Measurements from ENCODE around the gene USP10.

Gene USP10

DNA sequence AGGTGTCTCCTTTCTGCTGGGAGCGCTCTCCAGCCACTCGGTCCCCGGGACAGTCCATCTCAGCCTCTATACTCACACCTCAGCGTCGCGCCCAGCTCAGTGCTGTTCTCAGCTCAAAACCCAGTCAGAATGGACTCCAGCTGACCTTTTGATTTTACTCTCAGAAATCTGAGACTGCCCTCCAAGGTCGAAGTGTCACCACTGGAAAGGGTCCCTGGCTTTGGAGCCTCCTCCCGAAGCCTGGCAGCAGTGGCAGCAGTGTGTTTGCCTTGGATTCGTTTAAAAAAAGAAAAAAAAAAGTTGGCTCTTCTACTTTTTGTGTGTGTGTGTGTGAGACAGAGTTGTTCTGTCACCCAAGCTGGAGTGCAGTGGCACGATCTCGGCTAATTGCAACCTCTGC lies 41.1 kb upstream of the USP10 start:
- no peak overlapping the region for H2BK120ac ChIP-seq (ENCODE audit: insufficient read depth, low read length, poor library complexity)
- H3K36me3 ChIP-seq (ENCODE audit: control insufficient read depth in 1 of 2, insufficient read depth in 2 of 2, low read length in 2 of 2), result peaks cover 55 to 65% of the 10 kb centered on the region in 2 experiments
- WGBS (ENCODE audit: extremely low coverage, insufficient coverage, insufficient read length), result no CpG with 5 or more reads among the region's 11 CpGs
- H4K91ac ChIP-seq (ENCODE audit: low read depth, low read length), result no peak overlapping the region
- H2BK5ac ChIP-seq (ENCODE audit: low read depth, low read length, poor library complexity), result no peak overlapping the region
- H2BK12ac ChIP-seq (ENCODE audit: low read length), result no peak overlapping the region
- no peaks in the 10 kb centered on the region for H3K79me1 ChIP-seq (ENCODE audit: low read length)
- no peak overlapping the region for H2AFZ ChIP-seq (ENCODE audit: insufficient read depth, low read length, poor library complexity)
- H3K4me3 ChIP-seq (ENCODE audit: low read depth, low read length), result no peak overlapping the region
- no peak overlapping the region for H3K27ac ChIP-seq (ENCODE audit: low read depth, low read length)
- DNase-seq, result no peak
- H3K23ac ChIP-seq (ENCODE audit: low read length), result no peak overlapping the region
- H3K9ac ChIP-seq (ENCODE audit: low read length), result no peak overlapping the region
- H3K18ac ChIP-seq (ENCODE audit: low read length), result no peak overlapping the region
- no peak overlapping the region for H2AK5ac ChIP-seq (ENCODE audit: low read length)
- H4K12ac ChIP-seq (ENCODE audit: low read depth, low read length), result no peak overlapping the region
- no peaks in the 10 kb centered on the region for H3K79me2 ChIP-seq (ENCODE audit: control insufficient read depth, insufficient read depth, low read length, poor library complexity)
- H3K4me1 ChIP-seq (ENCODE audit: control insufficient read depth in 1 of 2, insufficient read depth in 2 of 2, low read length in 2 of 2), result no peaks in the 10 kb centered on the region
- no peak overlapping the region for H3K4me2 ChIP-seq (ENCODE audit: low read length)
- no peak overlapping the region for H3K14ac ChIP-seq (ENCODE audit: low read length)
- no peaks in the 10 kb centered on the region for H3K9me3 ChIP-seq (ENCODE audit: insufficient read depth, low read depth, low read length)
- H3K4ac ChIP-seq (ENCODE audit: low read depth, low read length), result no peak overlapping the region
- H3K27me3 ChIP-seq (ENCODE audit: insufficient read depth, low read length), result no peaks in the 10 kb centered on the region
- no peak overlapping the region for H4K8ac ChIP-seq (ENCODE audit: low read depth, low read length)

DNA sequence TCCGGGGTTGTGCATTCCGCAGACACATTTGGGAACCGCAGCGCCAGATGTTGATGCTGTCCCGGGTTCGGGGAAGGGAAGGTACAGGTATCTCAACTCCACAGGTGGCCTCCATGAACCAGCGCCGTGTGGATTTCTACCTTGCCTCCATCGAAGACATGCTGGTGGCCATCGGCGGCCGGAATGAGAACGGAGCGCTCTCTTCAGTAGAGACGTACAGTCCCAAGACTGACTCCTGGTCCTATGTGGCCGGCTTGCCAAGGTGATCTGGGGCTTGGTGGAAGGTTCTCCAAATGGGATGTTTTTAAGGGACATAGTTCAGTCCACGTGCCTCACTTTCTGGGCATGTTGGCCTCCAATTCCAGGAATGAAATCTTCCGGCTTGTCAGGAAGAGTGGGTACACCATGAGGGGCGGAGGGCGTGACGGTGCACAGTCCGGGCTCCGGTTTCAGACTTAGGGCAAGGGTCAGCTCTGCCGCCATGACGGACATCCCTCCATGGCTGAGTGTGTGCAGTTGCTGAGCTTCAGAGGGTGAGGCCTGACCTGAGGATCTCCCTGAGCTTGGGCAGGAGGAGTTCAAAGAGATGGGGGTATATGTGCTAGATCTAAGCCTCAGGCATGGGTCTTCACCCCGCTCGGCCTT lies 40.0 kb upstream of the USP10 start:
- Histone ChIP-seq H3K4me2 (ENCODE audit: low read length) (no peak overlapping the region), H3K4me1 (ENCODE audit: control insufficient read depth in 1 of 2, insufficient read depth in 2 of 2, low read length in 2 of 2) (no peaks in the 10 kb centered on the region), H3K4ac (ENCODE audit: low read depth, low read length) (no peak overlapping the region), H3K4me3 (ENCODE audit: low read depth, low read length) (no peak overlapping the region), H2AFZ (ENCODE audit: insufficient read depth, low read length, poor library complexity) (no peak overlapping the region), H3K36me3 (ENCODE audit: control insufficient read depth in 1 of 2, insufficient read depth in 2 of 2, low read length in 2 of 2) (peaks cover 55 to 66% of the 10 kb centered on the region in 2 experiments), H3K27ac (ENCODE audit: low read depth, low read length) (no peak overlapping the region), H3K9ac (ENCODE audit: low read length) (no peak overlapping the region), H3K23ac (ENCODE audit: low read length) (no peak overlapping the region), H3K79me1 (ENCODE audit: low read length) (no peaks in the 10 kb centered on the region), H2AK5ac (ENCODE audit: low read length) (no peak overlapping the region), H2BK12ac (ENCODE audit: low read length) (no peak overlapping the region), H3K9me3 (ENCODE audit: insufficient read depth, low read depth, low read length) (no peaks in the 10 kb centered on the region), H3K79me2 (ENCODE audit: control insufficient read depth, insufficient read depth, low read length, poor library complexity) (no peaks in the 10 kb centered on the region), H3K18ac (ENCODE audit: low read length) (no peak overlapping the region), H3K27me3 (ENCODE audit: insufficient read depth, low read length) (no peaks in the 10 kb centered on the region), H3K14ac (ENCODE audit: low read length) (no peak overlapping the region), H4K8ac (ENCODE audit: low read depth, low read length) (no peak overlapping the region), H2BK5ac (ENCODE audit: low read depth, low read length, poor library complexity) (no peak overlapping the region), H4K91ac (ENCODE audit: low read depth, low read length) (no peak overlapping the region), H2BK120ac (ENCODE audit: insufficient read depth, low read length, poor library complexity) (no peak overlapping the region), H4K12ac (ENCODE audit: low read depth, low read length) (no peak overlapping the region)
- WGBS (ENCODE audit: extremely low coverage, insufficient coverage, insufficient read length), result no CpG with 5 or more reads among the region's 27 CpGs
- DNase-seq, result no peak

DNA sequence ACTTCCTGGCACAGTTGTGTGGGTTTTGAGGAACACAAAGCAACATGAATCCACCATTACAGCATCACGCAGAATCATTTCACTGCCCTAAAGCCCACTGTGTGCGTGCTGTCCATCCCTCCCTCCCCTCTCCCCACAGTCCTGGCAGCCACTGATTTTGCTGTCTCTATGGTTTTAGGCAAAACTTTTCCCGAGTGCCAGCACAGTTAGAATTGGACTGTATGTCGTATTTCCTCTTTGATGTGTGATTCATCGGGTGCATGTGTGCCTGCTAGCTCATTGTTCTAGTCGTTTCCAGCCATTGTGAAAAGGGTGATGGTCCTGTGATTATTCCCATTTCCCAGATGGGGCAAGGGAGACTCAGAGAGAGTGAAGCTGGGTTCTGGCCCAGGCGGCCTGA lies 38.8 kb upstream of the USP10 start:
- Histone ChIP-seq H3K27ac (ENCODE audit: low read depth, low read length) (no peak overlapping the region), H3K18ac (ENCODE audit: low read length) (no peak overlapping the region), H3K4me1 (ENCODE audit: control insufficient read depth in 1 of 2, insufficient read depth in 2 of 2, low read length in 2 of 2) (no peaks in the 10 kb centered on the region), H3K79me1 (ENCODE audit: low read length) (no peaks in the 10 kb centered on the region), H2AK5ac (ENCODE audit: low read length) (no peak overlapping the region), H2AFZ (ENCODE audit: insufficient read depth, low read length, poor library complexity) (no peak overlapping the region), H2BK12ac (ENCODE audit: low read length) (no peak overlapping the region), H3K4me2 (ENCODE audit: low read length) (no peak overlapping the region), H4K12ac (ENCODE audit: low read depth, low read length) (no peak overlapping the region), H3K9ac (ENCODE audit: low read length) (no peak overlapping the region), H3K4ac (ENCODE audit: low read depth, low read length) (no peak overlapping the region), H4K8ac (ENCODE audit: low read depth, low read length) (no peak overlapping the region), H4K91ac (ENCODE audit: low read depth, low read length) (no peak overlapping the region), H3K27me3 (ENCODE audit: insufficient read depth, low read length) (no peaks in the 10 kb centered on the region), H2BK5ac (ENCODE audit: low read depth, low read length, poor library complexity) (no peak overlapping the region), H3K4me3 (ENCODE audit: low read depth, low read length) (no peak overlapping the region), H3K9me3 (ENCODE audit: insufficient read depth, low read depth, low read length) (no peaks in the 10 kb centered on the region), H3K14ac (ENCODE audit: low read length) (no peak overlapping the region), H3K79me2 (ENCODE audit: control insufficient read depth, insufficient read depth, low read length, poor library complexity) (no peaks in the 10 kb centered on the region), H3K36me3 (ENCODE audit: control insufficient read depth in 1 of 2, insufficient read depth in 2 of 2, low read length in 2 of 2) (peaks cover 55 to 71% of the 10 kb centered on the region in 2 experiments), H3K23ac (ENCODE audit: low read length) (no peak overlapping the region), H2BK120ac (ENCODE audit: insufficient read depth, low read length, poor library complexity) (no peak overlapping the region)
- no CpG with 5 or more reads among the region's 7 CpGs for WGBS (ENCODE audit: extremely low coverage, insufficient coverage, insufficient read length)
- no peak for DNase-seq

DNA sequence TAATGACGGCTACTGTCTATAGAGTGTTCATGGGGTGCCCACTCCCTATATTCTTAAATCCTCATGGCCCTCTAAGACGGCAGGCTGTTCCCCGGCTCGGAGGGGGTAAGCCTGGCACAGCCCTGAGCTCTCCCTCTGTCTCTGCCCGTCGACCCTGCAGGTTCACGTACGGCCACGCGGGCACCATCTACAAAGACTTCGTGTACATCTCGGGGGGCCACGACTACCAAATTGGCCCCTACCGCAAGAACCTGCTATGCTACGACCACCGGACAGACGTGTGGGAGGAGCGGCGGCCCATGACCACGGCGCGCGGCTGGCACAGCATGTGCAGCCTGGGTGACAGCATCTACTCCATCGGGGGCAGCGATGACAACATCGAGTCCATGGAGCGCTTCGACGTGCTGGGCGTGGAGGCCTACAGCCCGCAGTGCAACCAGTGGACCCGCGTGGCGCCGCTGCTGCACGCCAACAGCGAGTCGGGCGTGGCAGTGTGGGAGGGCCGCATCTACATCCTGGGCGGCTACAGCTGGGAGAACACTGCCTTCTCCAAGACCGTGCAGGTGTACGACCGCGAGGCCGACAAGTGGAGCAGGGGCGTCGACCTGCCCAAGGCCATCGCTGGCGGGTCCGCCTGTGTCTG lies 38.3 kb upstream of the USP10 start:
- H3K4me2 ChIP-seq (ENCODE audit: low read length), result no peak overlapping the region
- no peak for DNase-seq
- no peak overlapping the region for H2AK5ac ChIP-seq (ENCODE audit: low read length)
- no peak overlapping the region for H4K91ac ChIP-seq (ENCODE audit: low read depth, low read length)
- H3K9ac ChIP-seq (ENCODE audit: low read length), result no peak overlapping the region
- WGBS (ENCODE audit: extremely low coverage, insufficient coverage, insufficient read length), result no CpG with 5 or more reads among the region's 51 CpGs
- H3K27me3 ChIP-seq (ENCODE audit: insufficient read depth, low read length), result no peaks in the 10 kb centered on the region
- H3K4me3 ChIP-seq (ENCODE audit: low read depth, low read length), result no peak overlapping the region
- no peak overlapping the region for H3K4ac ChIP-seq (ENCODE audit: low read depth, low read length)
- H3K4me1 ChIP-seq (ENCODE audit: control insufficient read depth in 1 of 2, insufficient read depth in 2 of 2, low read length in 2 of 2), result no peaks in the 10 kb centered on the region
- H3K23ac ChIP-seq (ENCODE audit: low read length), result no peak overlapping the region
- no peak overlapping the region for H3K18ac ChIP-seq (ENCODE audit: low read length)
- no peak overlapping the region for H2BK12ac ChIP-seq (ENCODE audit: low read length)
- H3K9me3 ChIP-seq (ENCODE audit: insufficient read depth, low read depth, low read length), result no peaks in the 10 kb centered on the region
- no peak overlapping the region for H3K27ac ChIP-seq (ENCODE audit: low read depth, low read length)
- no peak overlapping the region for H2BK120ac ChIP-seq (ENCODE audit: insufficient read depth, low read length, poor library complexity)
- peaks cover 55 to 74% of the 10 kb centered on the region in 2 experiments for H3K36me3 ChIP-seq (ENCODE audit: control insufficient read depth in 1 of 2, insufficient read depth in 2 of 2, low read length in 2 of 2)
- H2AFZ ChIP-seq (ENCODE audit: insufficient read depth, low read length, poor library complexity), result no peak overlapping the region
- H2BK5ac ChIP-seq (ENCODE audit: low read depth, low read length, poor library complexity), result no peak overlapping the region
- no peak overlapping the region for H4K12ac ChIP-seq (ENCODE audit: low read depth, low read length)
- H3K14ac ChIP-seq (ENCODE audit: low read length), result no peak overlapping the region
- H3K79me2 ChIP-seq (ENCODE audit: control insufficient read depth, insufficient read depth, low read length, poor library complexity), result no peaks in the 10 kb centered on the region
- H3K79me1 ChIP-seq (ENCODE audit: low read length), result no peaks in the 10 kb centered on the region
- H4K8ac ChIP-seq (ENCODE audit: low read depth, low read length), result no peak overlapping the region

Measured in trophoblast cell (in vitro differentiated cells and primary cell).